ENCODE data around the gene TMSB4X.

GRCh38 chrX:12958059-12958458 lies 16.9 kb upstream of the TMSB4X start:
- TF ChIP-seq CTCF (IDR thresholded peaks at IDR 0.05) (no peak), POLR2A (IDR thresholded peaks at IDR 0.05) (no peak)

Measured in esophagus squamous epithelium (tissue), 4 donors.